Activated CD8-positive, alpha-beta memory T cell treated with anti-CD3 and anti-CD28 coated beads for 36 hours (primary cell): Measurements from ENCODE around the gene ENTHD1. TPM values are rescaled to one million over a fixed set of nuclear protein-coding genes. Genes with fewer than 3 reads are reported as not detected.

ENCODE experiments used
- CTCF ChIA-PET: fragments of 350-600 bp; sonication (Branson Sonifier 250); formaldehyde crosslinking; loops from one replicate; lab custom pipeline; 2021; ENCODE audit warnings: antibody characterized with exemption; lab: Charles Lee
- POLR2A ChIA-PET: fragments of 350-600 bp; sonication (Branson Sonifier 250); formaldehyde crosslinking; loops from one replicate; lab custom pipeline; 2021; ENCODE audit warnings: antibody characterized with exemption; lab: Charles Lee
- total RNA-seq, 2 experiments: library from RNA; stranded (reverse); gene quantifications; one replicate each; pipeline ENCODE4 v1.2.3, GENCODE V29; 2021

The ENTHD1 gene
- total RNA-seq, 2 experiments from 2014 or later: 0.30 to 0.46 TPM

DNA sequence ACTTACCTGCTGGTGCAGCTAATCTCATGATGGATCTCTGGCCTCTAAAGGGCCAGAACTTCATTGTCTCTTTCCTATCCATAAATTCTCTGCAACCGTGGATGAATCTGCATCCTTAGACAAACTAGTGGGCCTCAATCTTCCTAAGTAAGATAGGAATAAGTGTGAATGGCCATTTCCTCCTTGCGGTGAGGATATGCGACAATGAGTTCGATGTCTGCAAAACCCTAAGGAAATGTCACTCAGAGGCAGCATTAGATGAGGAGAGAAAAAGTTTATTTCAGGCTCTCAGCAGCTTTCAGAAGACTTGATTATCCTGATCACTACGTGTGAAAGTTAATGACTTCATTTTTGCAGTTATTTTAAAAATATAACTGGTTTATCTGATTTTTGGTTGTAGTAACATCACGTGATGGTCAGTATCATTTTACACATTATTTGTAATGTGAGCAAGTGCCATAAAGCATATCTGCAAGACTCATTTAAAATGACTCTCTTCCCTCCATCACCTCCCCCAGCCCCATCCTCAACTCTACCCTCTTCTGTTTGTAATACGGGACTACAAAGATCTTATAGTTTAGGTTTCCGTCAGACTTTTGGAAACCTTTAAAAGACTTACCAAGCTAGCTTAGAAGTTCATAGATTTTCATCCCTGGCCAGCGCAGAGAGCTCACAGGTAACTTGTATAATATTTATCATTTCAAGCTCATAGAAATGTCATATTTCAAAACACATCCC, 17.5 kb upstream of the ENTHD1 start:
- POLR2A ChIA-PET: interaction anchor here (0.6 to 1.3 kb wide), 5 partner anchors 10 to 17 kb away, joined by 3 to 5 read pairs (median 3); no protein-coding TSS in a partner anchor
- CTCF ChIA-PET: interaction anchor here (0.7 to 10.0 kb wide), 6 partner anchors 13 to 377 kb away, joined by 3 to 98 read pairs (median 6); no protein-coding TSS in a partner anchor

DNA sequence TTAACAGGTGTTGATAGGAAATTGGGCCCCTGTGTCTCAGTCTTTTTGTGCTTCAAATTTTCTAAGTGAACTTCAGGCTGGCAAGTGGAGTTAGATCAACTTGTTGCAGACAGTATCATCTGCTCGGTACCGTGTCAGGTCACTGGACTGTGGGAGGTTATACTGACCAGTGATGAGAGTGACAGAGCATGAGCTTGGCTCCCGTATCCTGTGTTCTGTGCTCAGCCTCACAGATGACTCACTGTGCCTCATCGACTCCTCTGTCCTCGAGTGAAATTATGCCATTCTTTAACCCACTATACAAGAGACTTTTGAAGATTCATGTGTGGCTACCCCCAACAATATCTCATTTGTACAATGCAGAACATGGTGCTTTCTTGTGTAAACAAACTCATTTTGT, 15.2 kb upstream of the ENTHD1 start:
- ChIA-PET CTCF (interaction anchor here (1.2 to 10.0 kb wide), 5 partner anchors 9 to 387 kb away, joined by 3 to 98 read pairs (median 3); no protein-coding TSS in a partner anchor), POLR2A (interaction anchor here (1.2 to 3.1 kb wide), 2 partner anchors 8 to 17 kb away, joined by 4 to 18 read pairs; no protein-coding TSS in a partner anchor)

DNA sequence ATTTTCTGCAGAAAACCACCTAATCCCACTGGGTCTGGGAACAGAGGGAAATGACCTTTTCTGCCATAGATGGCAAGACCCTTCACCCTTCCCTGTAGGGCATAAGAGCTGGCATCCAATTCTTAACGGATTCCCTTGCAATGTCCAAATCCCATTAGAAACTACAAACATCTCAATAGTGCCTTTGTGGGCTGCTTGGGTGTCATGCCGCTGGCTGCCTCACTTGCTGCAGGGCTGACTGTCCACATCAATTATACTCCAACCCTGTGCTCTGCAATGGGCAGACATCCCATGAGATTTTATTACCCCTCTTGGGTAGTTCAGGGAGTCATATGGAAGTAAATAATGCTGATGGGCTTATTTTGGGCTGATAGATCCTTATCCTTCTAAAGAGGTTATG, 14.6 kb upstream of the ENTHD1 start:
- ChIA-PET CTCF (interaction anchor here (0.7 to 10.0 kb wide), 3 partner anchors 9 to 16 kb away, joined by 3 to 98 read pairs (median 3); no protein-coding TSS in a partner anchor), POLR2A (interaction anchor here (1.2 to 3.1 kb wide), 4 partner anchors 9 to 136 kb away, joined by 3 to 18 read pairs (median 6); no protein-coding TSS in a partner anchor)

DNA sequence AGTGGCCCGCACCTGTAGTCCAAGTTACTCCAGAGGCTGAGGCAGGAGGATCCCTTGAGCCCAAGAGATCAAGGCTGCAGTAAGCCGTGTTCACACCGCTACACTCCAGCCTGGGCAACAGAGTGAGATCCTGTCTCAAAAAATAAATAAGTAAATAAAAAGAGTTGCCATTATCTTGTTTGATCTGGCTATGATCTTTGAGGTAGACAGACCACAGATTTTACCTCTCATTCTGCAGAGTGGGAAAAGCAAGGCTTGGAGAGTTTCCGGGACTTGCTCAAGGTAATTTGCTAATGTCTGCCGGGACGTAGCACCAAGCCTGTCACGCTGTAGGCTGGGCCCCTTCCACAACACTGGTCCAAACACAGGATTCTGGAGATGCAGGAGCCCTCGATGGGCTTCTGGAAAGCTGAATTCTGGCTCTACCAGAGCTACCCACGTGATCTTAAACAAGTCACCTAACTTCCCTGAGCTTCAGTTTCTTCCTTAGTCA, 14.1 kb upstream of the ENTHD1 start:
- ChIA-PET POLR2A (interaction anchor here (1.2 to 3.1 kb wide), 4 partner anchors 9 to 136 kb away, joined by 3 to 18 read pairs (median 6); no protein-coding TSS in a partner anchor), CTCF (interaction anchor here (0.7 to 10.0 kb wide), 3 partner anchors 10 to 16 kb away, joined by 3 to 98 read pairs (median 3); no protein-coding TSS in a partner anchor)

DNA sequence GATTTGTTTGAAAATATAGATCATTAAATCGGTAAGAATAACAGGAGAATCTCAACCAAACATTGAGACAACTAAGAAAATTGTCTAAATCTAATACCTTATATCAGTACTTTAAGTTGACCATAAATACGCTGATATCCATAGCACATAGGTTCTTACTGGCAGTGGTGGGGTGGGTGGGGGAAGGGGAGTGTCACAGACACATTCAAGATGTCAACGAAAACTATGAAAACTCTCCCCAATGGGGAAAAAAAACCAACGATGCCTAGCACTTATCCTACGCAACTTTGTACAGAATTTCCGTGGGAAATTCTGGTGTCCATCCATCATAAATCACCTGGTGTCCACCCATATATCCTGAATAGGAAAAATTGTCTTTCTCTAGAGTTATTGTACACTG, 13.5 kb upstream of the ENTHD1 start:
- ChIA-PET CTCF (interaction anchor here (1.2 to 10.0 kb wide), 2 partner anchors 17 to 35 kb away, joined by 7 to 98 read pairs; no protein-coding TSS in a partner anchor), POLR2A (interaction anchor here (1.2 to 3.6 kb wide), 4 partner anchors 10 to 137 kb away, joined by 3 to 23 read pairs (median 14); no protein-coding TSS in a partner anchor)

DNA sequence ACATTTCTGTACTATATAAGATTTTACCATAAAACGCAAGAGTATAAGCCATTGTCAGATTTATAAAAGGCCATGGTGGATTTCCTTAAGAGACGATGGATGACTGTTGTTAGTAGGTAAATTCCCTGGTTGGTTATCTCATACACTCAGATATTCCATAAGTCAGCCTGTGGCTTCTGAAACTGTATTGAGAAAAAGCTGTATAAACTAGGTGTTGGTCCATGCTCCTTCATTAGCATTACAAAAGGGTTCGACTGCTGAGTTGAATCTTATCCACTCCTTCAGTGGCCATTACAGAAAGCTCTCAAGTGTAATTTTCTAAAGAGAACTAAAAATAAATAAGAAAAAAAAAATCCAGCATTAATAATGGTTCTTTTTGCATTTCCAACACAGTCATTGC, 12.6 kb upstream of the ENTHD1 start:
- POLR2A ChIA-PET: interaction anchor here (1.0 to 3.6 kb wide), 5 partner anchors 11 to 27 kb away, joined by 3 to 23 read pairs (median 6); no protein-coding TSS in a partner anchor
- CTCF ChIA-PET: interaction anchor here (0.6 to 10.0 kb wide), 6 partner anchors 11 to 119 kb away, joined by 3 to 98 read pairs (median 5); no protein-coding TSS in a partner anchor

DNA sequence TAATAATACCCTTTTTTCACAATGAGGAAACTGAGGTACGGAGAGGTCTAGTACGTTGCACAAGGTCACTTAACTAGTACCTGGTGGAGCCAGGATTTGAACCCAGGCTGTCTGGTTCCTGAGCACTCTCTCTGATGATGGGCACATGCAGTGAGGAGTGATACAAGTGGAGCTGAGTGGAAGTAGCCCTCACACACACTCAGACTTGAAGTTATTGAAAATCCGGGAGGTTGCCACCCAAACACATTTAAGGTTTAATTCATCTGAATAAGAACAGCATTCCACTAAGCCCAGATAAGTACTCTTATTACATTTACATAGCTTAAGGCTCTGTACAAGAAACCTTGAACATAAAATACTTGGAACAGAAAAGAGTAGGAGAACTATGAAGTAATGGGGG, 12.1 kb upstream of the ENTHD1 start:
- ChIA-PET POLR2A (interaction anchor here (1.0 to 3.6 kb wide), 5 partner anchors 11 to 28 kb away, joined by 3 to 23 read pairs (median 6); no protein-coding TSS in a partner anchor), CTCF (interaction anchor here (0.6 to 10.0 kb wide), 5 partner anchors 11 to 120 kb away, joined by 3 to 98 read pairs (median 5); no protein-coding TSS in a partner anchor)

DNA sequence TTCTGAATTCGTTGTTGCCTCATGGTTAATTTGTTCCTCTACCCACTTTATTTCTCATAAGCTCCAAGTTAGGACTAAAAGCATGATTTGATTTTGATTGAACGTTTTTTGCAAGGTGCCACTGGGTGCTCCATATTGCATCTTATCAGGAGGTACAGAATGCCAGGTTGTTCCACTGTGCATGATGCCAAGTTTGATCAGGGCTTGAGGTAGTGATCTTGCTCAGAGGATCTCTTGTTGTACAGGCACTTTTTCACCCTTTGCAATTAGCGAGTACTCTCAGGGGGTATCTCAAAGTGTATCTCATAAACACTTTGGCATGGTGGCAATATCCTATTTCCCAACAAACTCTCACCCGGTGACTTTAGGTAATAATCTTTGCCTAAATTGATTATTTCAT, 11.3 kb upstream of the ENTHD1 start:
- ChIA-PET POLR2A (interaction anchor here (0.7 to 3.6 kb wide), 5 partner anchors 12 to 952 kb away, joined by 3 to 23 read pairs (median 5); partner anchors contain the start of gene ST13), CTCF (interaction anchor here (0.9 to 10.0 kb wide), 4 partner anchors 12 to 42 kb away, joined by 3 to 98 read pairs (median 6); no protein-coding TSS in a partner anchor)

DNA sequence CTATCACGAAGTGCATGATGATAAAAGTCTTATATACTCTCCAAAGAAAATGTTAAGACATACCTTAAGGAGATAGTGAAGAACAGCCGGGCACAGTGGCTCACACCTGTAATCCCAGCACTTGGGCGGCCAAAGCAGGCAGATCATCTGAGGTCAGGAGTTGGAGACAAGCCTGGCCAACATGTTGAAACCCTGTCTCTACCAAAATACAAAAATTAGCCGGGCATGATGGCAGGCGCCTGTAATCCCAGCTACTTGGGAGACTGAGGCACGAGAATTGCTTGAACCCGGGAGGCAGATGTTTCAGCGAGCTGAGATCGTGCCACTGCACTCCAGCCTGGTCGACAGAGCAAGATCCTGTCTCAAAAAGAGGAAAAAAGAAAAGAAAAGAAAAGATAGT, 10.5 kb upstream of the ENTHD1 start:
- POLR2A ChIA-PET: interaction anchor here (0.6 to 3.6 kb wide), 3 partner anchors 13 to 1686 kb away, joined by 3 to 23 read pairs (median 4); partner anchors contain the start of gene PMM1
- CTCF ChIA-PET: interaction anchor here (0.9 to 1.7 kb wide), 4 partner anchors 13 to 43 kb away, joined by 3 to 6 read pairs (median 3); no protein-coding TSS in a partner anchor

DNA sequence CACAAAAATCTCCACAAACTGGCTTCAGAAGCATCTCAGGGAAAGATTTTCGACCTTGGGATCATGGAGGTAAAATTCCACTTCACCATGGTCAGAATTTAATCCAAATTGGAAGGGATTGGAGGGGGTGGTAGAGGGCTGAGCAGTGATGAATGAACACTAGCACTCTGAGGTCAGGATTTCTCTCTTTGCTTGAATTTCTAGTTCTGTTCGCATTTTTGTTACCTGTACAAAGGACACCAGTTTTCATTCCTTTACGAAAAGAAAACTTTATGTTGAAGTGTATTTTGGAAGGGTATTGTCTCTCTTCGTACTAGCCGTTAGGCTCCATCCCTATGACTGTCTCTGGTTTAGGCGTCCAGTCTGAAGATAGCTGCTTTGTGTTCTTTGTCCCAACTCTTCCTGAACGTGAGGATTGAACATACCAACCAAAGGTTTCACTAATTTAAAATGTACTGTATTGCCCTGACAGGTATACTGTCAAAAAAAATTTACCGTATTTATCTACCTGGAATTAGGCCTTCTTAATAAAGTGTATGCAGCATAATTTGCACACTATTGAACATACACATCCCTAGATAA, 8.1 kb upstream of the ENTHD1 start:
- CTCF ChIA-PET: interaction anchor here (3.2 kb wide), 1 partner anchor 15 kb away, joined by 10 read pairs; no protein-coding TSS in a partner anchor
- POLR2A ChIA-PET: interaction anchor here (1.0 kb wide), 1 partner anchor 25 kb away, joined by 7 read pairs; no protein-coding TSS in a partner anchor

DNA sequence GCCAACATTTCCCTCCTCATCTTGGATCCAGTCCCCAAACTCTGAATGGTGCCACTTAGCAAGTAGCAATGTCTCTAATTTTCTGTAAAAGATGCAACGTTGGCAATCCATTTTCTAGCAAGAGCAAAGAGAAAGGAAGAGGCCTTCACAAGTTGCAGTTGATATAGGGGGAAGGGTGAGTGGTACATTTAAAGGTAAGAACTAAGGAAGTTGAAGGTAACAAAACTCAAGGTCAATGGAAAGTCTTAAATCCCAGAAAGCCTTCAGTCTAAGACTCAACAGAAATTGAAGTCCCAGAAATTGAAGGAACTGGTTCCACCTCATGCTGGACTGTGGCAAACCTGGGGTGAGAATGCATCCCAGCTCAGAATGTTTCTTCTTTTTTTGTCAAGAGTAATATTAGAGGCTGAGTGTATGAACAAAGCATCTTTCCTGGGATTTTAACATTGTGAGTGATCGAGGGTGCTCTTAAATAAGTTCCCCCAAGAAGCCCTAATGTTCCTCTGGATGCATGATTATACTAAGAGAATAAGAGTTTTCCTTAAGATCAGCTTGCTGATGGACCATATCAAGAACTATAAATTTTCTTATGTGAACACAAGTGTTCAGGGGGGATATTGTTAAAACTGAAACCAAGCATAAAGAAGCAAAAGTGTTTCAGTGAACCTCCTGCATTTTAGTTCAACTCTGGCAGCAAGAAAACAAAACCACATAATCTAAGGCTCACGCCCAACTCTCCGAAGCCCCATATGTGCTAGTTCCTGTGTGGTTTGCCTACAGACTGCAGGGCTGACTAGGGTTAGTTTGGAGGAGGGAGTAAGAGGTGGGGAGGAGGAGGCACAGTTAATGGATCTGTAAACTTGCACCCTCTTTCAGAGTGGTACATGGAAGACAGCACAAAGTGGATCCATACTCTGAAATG, 7.0 kb upstream of the ENTHD1 start, which contains the start of gene GRAP2:
GRAP2 (plus strand) TSS at position 779 of the 922 bp plus-strand sequence. CDS start 46,023 bp downstream, outside the sequence.
- POLR2A ChIA-PET: interaction anchor here (0.5 to 1.7 kb wide), 3 partner anchors 13 to 143 kb away, joined by 3 to 4 read pairs (median 3); no protein-coding TSS in a partner anchor
- CTCF ChIA-PET: interaction anchor here (0.7 to 3.2 kb wide), 2 partner anchors 16 to 124 kb away, joined by 3 to 10 read pairs; no protein-coding TSS in a partner anchor

DNA sequence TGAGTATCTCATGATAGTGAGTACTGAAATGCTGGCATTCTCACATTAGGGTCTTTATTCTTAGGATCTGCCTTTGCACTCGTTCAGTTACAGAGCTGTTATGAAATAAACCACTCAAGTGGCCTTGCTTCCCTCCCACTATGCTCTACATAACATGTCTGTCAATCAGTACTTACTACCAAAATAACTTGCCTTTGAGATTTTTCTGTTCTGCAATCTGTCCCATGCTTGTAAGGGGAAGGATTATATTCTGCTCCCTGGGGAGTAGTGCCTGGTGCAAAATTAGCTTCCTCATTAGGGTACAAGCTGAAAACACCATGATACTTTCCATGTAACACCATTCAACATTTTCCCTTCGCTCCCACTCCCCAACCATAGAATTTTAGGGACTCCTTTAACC, 5.4 kb upstream of the ENTHD1 start:
- ChIA-PET CTCF (interaction anchor here (0.6 to 3.2 kb wide), 2 partner anchors 18 to 35 kb away, joined by 4 to 10 read pairs; no protein-coding TSS in a partner anchor), POLR2A (interaction anchor here (0.8 to 1.7 kb wide), 2 partner anchors 12 to 145 kb away, joined by 3 to 4 read pairs; no protein-coding TSS in a partner anchor)

DNA sequence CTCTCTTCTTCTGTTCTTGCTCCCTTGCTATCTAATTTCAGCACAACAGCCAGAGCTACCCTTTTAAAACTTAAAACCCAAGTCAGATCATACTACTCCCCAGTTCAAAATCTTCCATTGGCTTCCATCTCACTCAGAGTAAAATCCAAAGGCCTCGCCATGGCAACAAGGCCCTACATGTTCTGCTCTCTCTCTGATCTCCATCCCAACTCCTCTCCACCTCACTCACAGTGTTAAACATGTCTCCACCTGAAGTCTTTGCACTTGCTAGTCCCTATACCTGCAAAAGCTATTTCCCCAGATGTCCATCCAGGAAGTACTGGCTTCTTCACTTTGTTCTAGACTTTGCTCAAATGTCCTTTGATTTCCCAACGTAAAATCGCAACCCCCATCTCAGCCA, 4.3 kb upstream of the ENTHD1 start:
- ChIA-PET CTCF (interaction anchor here (1.8 kb wide), 1 partner anchor 363 kb away, joined by 4 read pairs; no protein-coding TSS in a partner anchor), POLR2A (interaction anchor here (0.6 kb wide), 1 partner anchor 45 kb away, joined by 3 read pairs; no protein-coding TSS in a partner anchor)

DNA sequence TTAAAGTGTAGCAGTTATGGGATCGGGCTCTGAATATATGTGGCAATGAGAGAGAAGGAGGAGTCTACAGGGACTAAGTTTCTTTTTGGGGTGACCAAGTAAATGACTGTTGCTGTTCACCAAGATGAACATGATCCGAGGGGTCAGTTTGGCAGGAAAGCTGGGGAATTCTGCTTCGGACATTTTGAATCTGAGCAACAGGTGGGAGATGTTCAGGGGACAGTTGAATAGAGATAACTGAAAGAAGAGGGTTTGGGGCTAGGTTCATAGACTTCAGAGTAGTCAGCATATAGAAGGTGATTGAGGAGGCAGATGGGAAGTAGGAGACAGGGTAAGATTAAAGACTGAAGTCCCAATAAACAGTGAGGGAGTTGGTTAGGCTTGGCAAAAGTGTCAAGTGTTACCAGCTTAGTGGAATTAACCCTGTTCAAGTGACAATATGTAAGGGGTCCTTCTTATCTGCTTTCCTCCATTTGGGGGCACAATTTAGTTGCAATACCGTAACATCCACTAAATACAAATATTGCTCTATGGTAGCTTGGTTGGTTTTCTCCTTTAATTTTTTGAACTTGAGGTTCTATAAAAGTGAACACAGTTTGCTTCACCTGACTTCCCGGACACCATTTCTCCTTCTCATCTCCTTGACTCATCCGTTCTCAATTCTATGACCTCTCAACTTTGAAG, 2.9 kb upstream of the ENTHD1 start:
- ChIA-PET CTCF (interaction anchor here (0.7 to 2.3 kb wide), 4 partner anchors 11 to 362 kb away, joined by 3 to 7 read pairs (median 6); no protein-coding TSS in a partner anchor), POLR2A (interaction anchor here (0.6 kb wide), 1 partner anchor 524 kb away, joined by 5 read pairs; no protein-coding TSS in a partner anchor)

DNA sequence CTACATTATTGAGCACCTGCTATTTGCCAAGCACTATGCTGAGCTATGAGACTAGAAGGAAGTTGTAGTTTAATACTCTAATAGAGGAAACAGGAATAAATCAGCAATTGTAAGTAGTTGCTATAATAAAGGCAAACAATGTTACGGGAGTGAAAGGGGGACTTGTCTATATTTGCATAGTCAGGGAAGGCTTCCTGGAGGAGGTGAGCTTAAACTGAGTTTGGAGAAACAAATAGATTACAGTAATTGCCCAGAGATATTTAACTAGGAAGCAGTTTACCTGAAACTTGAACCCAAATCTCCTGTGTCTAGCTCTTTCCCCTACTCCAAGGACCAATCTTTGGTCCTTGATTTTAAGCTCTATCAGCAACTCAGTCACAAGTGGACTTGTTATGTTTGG, 2.1 kb upstream of the ENTHD1 start:
- POLR2A ChIA-PET: no interaction called here
- CTCF ChIA-PET: interaction anchor here (0.9 to 2.3 kb wide), 3 partner anchors 12 to 361 kb away, joined by 3 to 7 read pairs (median 4); no protein-coding TSS in a partner anchor
